Measurements from ENCODE around the gene WBP2. TPM values are rescaled to one million over a fixed set of nuclear protein-coding genes. Genes with fewer than 3 reads are reported as not detected.
"Not testable (repeated sequence)": the region's sequence is repeated elsewhere in the genome, so short reads cannot be mapped to it uniquely, and the experiment has no call there.

The WBP2 gene
- total RNA-seq, 1 experiment from 2014 or later = 55.7 TPM

DNA sequence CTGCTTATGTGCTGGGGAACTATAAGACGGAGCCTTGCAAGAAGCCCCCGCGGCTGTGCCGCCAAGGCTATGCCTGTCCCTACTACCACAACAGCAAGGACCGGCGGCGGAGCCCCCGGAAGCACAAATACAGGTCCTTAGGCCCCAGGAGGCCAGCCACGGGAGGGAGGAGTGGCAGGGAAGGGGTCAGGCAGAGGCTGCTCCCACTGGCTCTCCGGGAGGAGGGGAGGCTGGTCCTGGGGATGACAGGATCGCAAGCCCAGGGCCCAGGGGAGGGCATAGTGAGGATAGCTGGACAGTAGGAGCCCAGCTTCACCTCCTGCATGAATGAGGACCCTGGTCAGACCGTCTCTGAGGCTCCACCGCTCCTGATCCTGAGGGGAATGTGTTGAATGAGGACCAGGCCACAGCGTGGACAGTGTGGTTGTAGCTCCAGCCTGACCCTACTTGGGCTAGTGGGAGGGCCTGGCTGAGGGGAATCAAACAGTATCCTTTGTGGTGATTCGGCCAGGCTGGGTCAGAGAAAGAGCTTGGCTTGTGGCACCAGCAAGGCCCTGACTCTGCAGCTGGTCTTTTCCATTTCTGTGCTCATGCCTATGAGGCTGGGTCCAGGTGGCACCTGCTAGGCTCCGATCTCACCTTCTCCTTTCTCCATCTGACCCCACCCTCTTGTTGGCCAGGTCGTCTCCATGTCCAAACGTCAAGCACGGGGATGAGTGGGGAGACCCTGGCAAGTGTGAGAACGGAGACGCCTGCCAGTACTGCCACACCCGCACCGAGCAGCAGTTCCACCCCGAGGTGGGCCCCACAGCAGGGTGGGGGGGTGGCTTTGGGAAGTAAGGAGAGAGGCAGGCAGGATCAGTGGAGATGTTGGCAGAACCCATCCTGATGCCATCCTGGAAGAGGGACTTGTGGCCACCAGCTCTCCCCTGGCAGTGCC, 41.8 kb downstream of the WBP2 start:
- Mint-ChIP-seq H3K27ac (ENCODE audit: low read depth, unreplicated experiment) (no peak overlapping the region), H3K27me3 (ENCODE audit: insufficient read depth, unreplicated experiment) (no peaks in the 10 kb centered on the region), H3K4me1 (ENCODE audit: insufficient read depth, unreplicated experiment) (peaks cover 15% of the 10 kb centered on the region), H3K36me3 (ENCODE audit: insufficient read depth, unreplicated experiment) (peaks cover 24% of the 10 kb centered on the region), H3K9me3 (ENCODE audit: unreplicated experiment) (no peaks in the 10 kb centered on the region), H3K4me3 (ENCODE audit: unreplicated experiment) (no peak overlapping the region)
- POLR2A ChIA-PET = interaction anchor here (0.9 to 2.6 kb wide), 5 partner anchors 10 to 38 kb away, joined by 3 to 11 read pairs (median 3); partner anchors contain the start of gene UNK
- intact Hi-C loops (cut with micrococcal nuclease) = no loop called here
- TF ChIP-seq, protein P1, sequence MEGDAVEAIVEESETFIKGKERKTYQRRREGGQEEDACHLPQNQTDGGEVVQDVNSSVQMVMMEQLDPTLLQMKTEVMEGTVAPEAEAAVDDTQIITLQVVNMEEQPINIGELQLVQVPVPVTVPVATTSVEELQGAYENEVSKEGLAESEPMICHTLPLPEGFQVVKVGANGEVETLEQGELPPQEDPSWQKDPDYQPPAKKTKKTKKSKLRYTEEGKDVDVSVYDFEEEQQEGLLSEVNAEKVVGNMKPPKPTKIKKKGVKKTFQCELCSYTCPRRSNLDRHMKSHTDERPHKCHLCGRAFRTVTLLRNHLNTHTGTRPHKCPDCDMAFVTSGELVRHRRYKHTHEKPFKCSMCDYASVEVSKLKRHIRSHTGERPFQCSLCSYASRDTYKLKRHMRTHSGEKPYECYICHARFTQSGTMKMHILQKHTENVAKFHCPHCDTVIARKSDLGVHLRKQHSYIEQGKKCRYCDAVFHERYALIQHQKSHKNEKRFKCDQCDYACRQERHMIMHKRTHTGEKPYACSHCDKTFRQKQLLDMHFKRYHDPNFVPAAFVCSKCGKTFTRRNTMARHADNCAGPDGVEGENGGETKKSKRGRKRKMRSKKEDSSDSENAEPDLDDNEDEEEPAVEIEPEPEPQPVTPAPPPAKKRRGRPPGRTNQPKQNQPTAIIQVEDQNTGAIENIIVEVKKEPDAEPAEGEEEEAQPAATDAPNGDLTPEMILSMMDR (IDR thresholded peaks at IDR 0.05; ENCODE audit: unreplicated experiment) = no peak
- no TSS peak for BruUV-seq (replicated peaks)
- CTCF ChIA-PET = interaction anchor here (0.9 kb wide), 1 partner anchor 12 kb away, joined by 3 read pairs; no protein-coding TSS in a partner anchor
- no peak for DNase-seq (ENCODE audit: unreplicated experiment)

DNA sequence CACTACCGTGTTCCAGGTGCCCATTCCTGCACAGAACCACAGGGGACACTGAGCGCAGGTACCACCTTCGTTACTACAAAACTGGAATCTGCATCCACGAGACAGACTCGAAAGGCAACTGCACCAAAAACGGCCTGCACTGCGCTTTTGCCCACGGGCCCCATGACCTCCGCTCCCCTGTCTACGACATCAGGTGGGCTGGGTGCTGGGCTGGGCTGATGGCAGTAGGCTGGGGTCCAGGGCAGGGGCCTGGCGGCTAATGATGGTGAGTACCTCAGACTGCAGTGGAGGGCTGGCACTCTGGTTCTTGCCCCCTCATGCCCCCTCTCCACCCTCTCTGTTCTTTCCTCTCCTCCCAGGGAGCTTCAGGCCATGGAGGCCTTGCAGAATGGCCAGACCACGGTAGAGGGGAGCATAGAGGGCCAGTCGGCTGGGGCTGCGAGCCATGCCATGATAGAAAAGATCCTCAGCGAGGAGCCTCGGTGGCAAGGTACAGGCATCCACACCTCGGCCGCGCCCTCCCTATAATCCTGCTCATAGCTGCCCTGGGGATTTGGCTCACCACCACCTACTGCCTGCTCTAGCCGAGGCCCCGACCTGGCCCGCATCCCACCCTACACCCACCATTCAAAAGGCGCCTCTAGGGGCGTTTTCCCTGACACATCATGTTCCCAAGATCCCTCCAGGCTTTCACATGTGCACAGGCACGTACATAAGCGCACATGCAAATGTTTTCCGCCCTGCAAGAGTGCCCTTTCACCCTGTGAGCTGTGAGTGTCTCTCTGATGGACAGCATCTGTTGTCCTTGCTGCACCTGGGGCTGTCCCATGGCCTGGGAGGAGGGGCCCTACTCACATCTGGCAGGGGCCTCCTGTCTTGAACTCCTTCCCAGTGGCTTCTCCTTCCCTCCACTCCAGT, 42.8 kb downstream of the WBP2 start:
- no peaks in the 10 kb centered on the region for H3K27me3 Mint-ChIP-seq (ENCODE audit: insufficient read depth, unreplicated experiment)
- no peaks in the 10 kb centered on the region for H3K9me3 Mint-ChIP-seq (ENCODE audit: unreplicated experiment)
- no TSS peak for BruUV-seq (replicated peaks)
- no peak overlapping the region for H3K27ac Mint-ChIP-seq (ENCODE audit: low read depth, unreplicated experiment)
- CTCF ChIA-PET = interaction anchor here (0.9 kb wide), 1 partner anchor 13 kb away, joined by 3 read pairs; no protein-coding TSS in a partner anchor
- H3K4me1 Mint-ChIP-seq (ENCODE audit: insufficient read depth, unreplicated experiment) = peaks cover 22% of the 10 kb centered on the region
- no peak for DNase-seq (ENCODE audit: unreplicated experiment)
- intact Hi-C loops (cut with micrococcal nuclease) = no loop called here
- H3K4me3 Mint-ChIP-seq (ENCODE audit: unreplicated experiment) = no peak overlapping the region
- TF ChIP-seq, protein P1 (IDR thresholded peaks at IDR 0.05; ENCODE audit: unreplicated experiment) = no peak
- H3K36me3 Mint-ChIP-seq (ENCODE audit: insufficient read depth, unreplicated experiment) = peaks cover 23% of the 10 kb centered on the region
- POLR2A ChIA-PET = interaction anchor here (1.2 to 1.3 kb wide), 2 partner anchors 32 to 37 kb away, joined by 3 read pairs; no protein-coding TSS in a partner anchor

DNA sequence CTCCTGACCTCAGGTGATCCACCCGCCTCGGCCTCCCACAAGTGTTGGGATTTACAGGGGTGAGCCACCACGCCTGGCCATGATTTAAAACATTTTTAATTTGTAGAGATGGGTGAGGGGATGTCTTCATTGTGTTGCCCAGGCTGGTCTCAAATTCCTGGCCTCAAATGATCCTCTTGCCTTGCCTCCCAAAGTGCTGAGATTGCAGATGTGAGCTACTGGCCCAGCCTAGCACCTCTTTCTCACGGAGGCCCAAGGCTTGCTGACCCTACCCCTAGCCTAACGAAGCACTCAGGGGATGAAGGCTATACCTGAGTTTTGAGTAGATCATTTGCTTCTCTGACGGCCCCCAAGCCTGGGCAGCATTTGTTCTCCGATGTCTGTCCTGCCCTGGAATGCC, 44.0 kb downstream of the WBP2 start:
- ChIA-PET CTCF (no interaction called here), POLR2A (interaction anchor here (0.6 to 1.1 kb wide), 2 partner anchors 25 to 28 kb away, joined by 3 read pairs; no protein-coding TSS in a partner anchor)
- no peak for DNase-seq (ENCODE audit: unreplicated experiment)
- Mint-ChIP-seq H3K4me1 (ENCODE audit: insufficient read depth, unreplicated experiment) (peaks cover 22% of the 10 kb centered on the region), H3K36me3 (ENCODE audit: insufficient read depth, unreplicated experiment) (peaks cover 17% of the 10 kb centered on the region), H3K27ac (ENCODE audit: low read depth, unreplicated experiment) (no peak overlapping the region), H3K27me3 (ENCODE audit: insufficient read depth, unreplicated experiment) (no peaks in the 10 kb centered on the region), H3K9me3 (ENCODE audit: unreplicated experiment) (no peaks in the 10 kb centered on the region), H3K4me3 (ENCODE audit: unreplicated experiment) (no peak overlapping the region)
- TF ChIP-seq, protein P1 (IDR thresholded peaks at IDR 0.05; ENCODE audit: unreplicated experiment) = no peak
- intact Hi-C loops (cut with micrococcal nuclease) = no loop called here
- BruUV-seq (replicated peaks) = no TSS peak

DNA sequence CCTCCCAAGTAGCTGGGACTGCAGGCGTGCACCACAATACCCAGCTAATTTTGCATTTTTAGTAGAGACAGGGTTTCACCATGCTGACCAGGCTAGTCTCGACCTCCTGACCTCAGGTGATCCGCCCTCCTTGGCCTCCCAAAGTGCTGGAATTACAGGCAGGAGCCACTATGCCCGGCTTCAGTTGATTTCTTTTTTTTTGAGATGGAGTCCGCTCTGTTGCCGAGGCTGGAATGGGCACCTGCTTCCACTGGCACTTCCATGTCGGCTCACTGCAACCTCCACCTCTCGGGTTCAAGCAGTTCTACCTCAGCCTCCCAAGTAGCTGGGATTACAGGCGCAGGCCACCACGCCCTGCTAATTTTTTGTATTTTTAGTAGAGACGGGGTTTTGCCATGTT, 44.4 kb downstream of the WBP2 start:
- peaks cover 17% of the 10 kb centered on the region for H3K36me3 Mint-ChIP-seq (ENCODE audit: insufficient read depth, unreplicated experiment)
- BruUV-seq (replicated peaks); H3K27me3 Mint-ChIP-seq (ENCODE audit: insufficient read depth, unreplicated experiment); DNase-seq (ENCODE audit: unreplicated experiment); CTCF ChIA-PET; H3K27ac Mint-ChIP-seq (ENCODE audit: low read depth, unreplicated experiment); intact Hi-C loops (cut with micrococcal nuclease); H3K4me3 Mint-ChIP-seq (ENCODE audit: unreplicated experiment); H3K9me3 Mint-ChIP-seq (ENCODE audit: unreplicated experiment): not testable (repeated sequence)
- H3K4me1 Mint-ChIP-seq (ENCODE audit: insufficient read depth, unreplicated experiment) = peaks cover 22% of the 10 kb centered on the region
- POLR2A ChIA-PET = interaction anchor here (0.6 to 1.1 kb wide), 3 partner anchors 15 to 27 kb away, joined by 3 to 4 read pairs (median 3); no protein-coding TSS in a partner anchor
